T-helper 2 cell treated with Interferon-gamma antibody and Interleukin-4, amounts not matched to agents 100 ng/mL and 5 ng/mL, for 36 hours (primary cell): ENCODE measurements around the gene DYNC2H1. TPM values are rescaled to one million over a fixed set of nuclear protein-coding genes. Genes with fewer than 3 reads are reported as not detected.
"Not testable (repeated sequence)": the region's sequence is repeated elsewhere in the genome, so short reads cannot be mapped to it uniquely, and the experiment has no call there.

Source experiments
- intact Hi-C: fragments of 100-400 bp; cut with micrococcal nuclease; formaldehyde crosslinking; loops from one replicate; pipeline ENCODE4 v1.15.1; 2023
- total RNA-seq: library from RNA; stranded (reverse); gene quantifications from 2 replicates; pipeline ENCODE4 v1.2.3, GENCODE V29; 2022

DYNC2H1 gene
- total RNA-seq, 1 donor from 2014 or later: 0.70 TPM

- intact Hi-C loops: no loop called here
These were observed 3.1 kb downstream of the DYNC2H1 start for GRCh38 chr11:103112364-103112763.

GRCh38 chr11:103114836-103115235 is 5.6 kb downstream of the DYNC2H1 start:
- intact Hi-C loops: no loop called here

GRCh38 chr11:103125462-103125861 is 16.2 kb downstream of the DYNC2H1 start:
- intact Hi-C loops: no loop called here

GRCh38 chr11:103141986-103142385 is 32.8 kb downstream of the DYNC2H1 start:
- intact Hi-C loops: not testable (repeated sequence)

- intact Hi-C loops: no loop called here
These were observed 38.4 kb downstream of the DYNC2H1 start for GRCh38 chr11:103147627-103148026.

- intact Hi-C loops: no loop called here
These were observed 48.3 kb downstream of the DYNC2H1 start for GRCh38 chr11:103157542-103157941.

- intact Hi-C loops: loop anchor here (10.0 kb wide), 1 partner anchor 1839 kb away; no protein-coding TSS in a partner anchor
These were observed 55.0 kb downstream of the DYNC2H1 start for GRCh38 chr11:103164093-103164796.

- intact Hi-C loops: loop anchor here (10.0 kb wide), 1 partner anchor 1842 kb away; no protein-coding TSS in a partner anchor
These were observed 57.9 kb downstream of the DYNC2H1 start for GRCh38 chr11:103167166-103167565.

- intact Hi-C loops: no loop called here
These were observed 61.6 kb downstream of the DYNC2H1 start for GRCh38 chr11:103170865-103171264.

GRCh38 chr11:103175461-103176129 is 66.4 kb downstream of the DYNC2H1 start:
- intact Hi-C loops: loop anchor here (1.0 kb wide), 1 partner anchor 8 kb away; no protein-coding TSS in a partner anchor

GRCh38 chr11:103183981-103184611 is 74.9 kb downstream of the DYNC2H1 start:
- intact Hi-C loops: loop anchor here (1.0 kb wide), 1 partner anchor 9 kb away; no protein-coding TSS in a partner anchor

GRCh38 chr11:103202048-103202651 is 92.9 kb downstream of the DYNC2H1 start:
- intact Hi-C loops: loop anchor here (2.0 to 5.0 kb wide), 2 partner anchors 165 to 399 kb away; no protein-coding TSS in a partner anchor

- intact Hi-C loops: no loop called here
These were observed 101.3 kb downstream of the DYNC2H1 start for GRCh38 chr11:103210543-103210942.

GRCh38 chr11:103215812-103216211 is 106.6 kb downstream of the DYNC2H1 start:
- intact Hi-C loops: no loop called here

- intact Hi-C loops: no loop called here
These were observed 110.9 kb downstream of the DYNC2H1 start for GRCh38 chr11:103220133-103220532.

- intact Hi-C loops: no loop called here
These were observed 113.6 kb downstream of the DYNC2H1 start for GRCh38 chr11:103222806-103223205.

- intact Hi-C loops: no loop called here
These were observed 119.6 kb downstream of the DYNC2H1 start for GRCh38 chr11:103228807-103229206.

- intact Hi-C loops: no loop called here
These were observed 125.7 kb downstream of the DYNC2H1 start for GRCh38 chr11:103234974-103235373.

GRCh38 chr11:103241574-103241973 is 132.3 kb downstream of the DYNC2H1 start:
- intact Hi-C loops: no loop called here

- intact Hi-C loops: no loop called here
These were observed 144.9 kb downstream of the DYNC2H1 start for GRCh38 chr11:103254123-103254522.

GRCh38 chr11:103257360-103257759 is 148.1 kb downstream of the DYNC2H1 start:
- intact Hi-C loops: no loop called here
